Measurements from ENCODE around the gene CAMK4.

The CAMK4 gene

GRCh38 chr5:111507276-111507675, 283.1 kb downstream of the CAMK4 start:
- DNase-seq: no peak

GRCh38 chr5:111509119-111509518, 284.9 kb downstream of the CAMK4 start:
- DNase-seq: no peak

- no peak for DNase-seq
Observed at GRCh38 chr5:111511174-111511830, 287.1 kb downstream of the CAMK4 start.

- peak; percentile 23 for DNase-seq
Observed at GRCh38 chr5:111511831-111512374, 287.7 kb downstream of the CAMK4 start.

- DNase-seq: peak; percentile 88
Observed at GRCh38 chr5:111512375-111513130, 288.4 kb downstream of the CAMK4 start, which contains the start of gene STARD4. Gene STARD4, minus strand, starts transcription at chr5:111512535. Its CDS starts 5,102 bp downstream, at chr5:111507433.

- DNase-seq: no peak
Observed at GRCh38 chr5:111513131-111513520, 288.9 kb downstream of the CAMK4 start.

- no peak for DNase-seq
Observed at GRCh38 chr5:111514087-111514486, 289.9 kb downstream of the CAMK4 start.

- DNase-seq: no peak
Observed at GRCh38 chr5:111517853-111518501, 293.8 kb downstream of the CAMK4 start.

GRCh38 chr5:111518777-111519176, 294.6 kb downstream of the CAMK4 start:
- DNase-seq: no peak

- DNase-seq: no peak
Observed at GRCh38 chr5:111520908-111521307, 296.7 kb downstream of the CAMK4 start.

GRCh38 chr5:111528056-111528455, 303.9 kb downstream of the CAMK4 start:
- no peak for DNase-seq

- DNase-seq: no peak
Observed at GRCh38 chr5:111530298-111530740, 306.1 kb downstream of the CAMK4 start.

GRCh38 chr5:111532886-111533582, 308.9 kb downstream of the CAMK4 start:
- DNase-seq: no peak

- no peak for DNase-seq
Observed at GRCh38 chr5:111535879-111536549, 311.8 kb downstream of the CAMK4 start.

- DNase-seq: no peak
Observed at GRCh38 chr5:111537141-111538024, 313.2 kb downstream of the CAMK4 start.

Measured in NCI-H1092 (cell line).